GM12878 (cell line): Measurements from ENCODE around the gene LRP1B. TPM values are rescaled to one million over a fixed set of nuclear protein-coding genes. Genes with fewer than 3 reads are reported as not detected.

Experiments
- ATAC-seq: fragments of 200-7000 bp; cut with Tn5 transposase; 3 replicates; pipeline ENCODE4 v1.9.1; 2020; ENCODE audit warnings: mild to moderate bottlenecking, moderate library complexity
- BruUV-seq: library from RNA; stranded (reverse); fragments of 400-500 nt; replicated peaks from 2 replicates; lab custom pipeline; 2021; lab: Mats Ljungman, UMichigan
- CTCF ChIA-PET: fragments of 300-600 bp; sonication (Branson Sonifier 250); formaldehyde crosslinking; extraction: SDS; loops from one replicate; lab custom pipeline; 2021; ENCODE audit warnings: inconsistent platforms; lab: Yijun Ruan, JAX
- POLR2A ChIA-PET: fragments of 350-600 bp; formaldehyde crosslinking; extraction: SDS; loops from one replicate; lab custom pipeline; 2021; ENCODE audit warnings: inconsistent platforms; lab: Charles Lee
- RAD21 ChIA-PET: fragments of 300-600 bp; sonication (Branson Sonifier 250); formaldehyde crosslinking; loops from one replicate; lab custom pipeline; 2023; ENCODE audit warnings: antibody characterized with exemption; ENCODE audit not compliant: unreplicated experiment; lab: Charles Lee
- SMC1A ChIA-PET: fragments of 300-600 bp; sonication (Branson Sonifier 250); formaldehyde crosslinking; loops from one replicate; lab custom pipeline; 2023; ENCODE audit not compliant: unreplicated experiment, uncharacterized antibody; lab: Charles Lee
- DNase-seq: peaks from one replicate; pipeline ENCODE4 v3.0.0-alpha.2; 2011; ENCODE audit warnings: low read depth, low spot score
- FAIRE-seq: peaks from 3 replicates; lab custom pipeline; 2011; peaks lifted over from hg19 to GRCh38; lab: Jason Lieb, UNC
- H2AFZ ChIP-seq: 2 replicates; pipeline ENCODE4 v1.6.0; 2011; ENCODE audit warnings: low read depth, low read length, control low read depth; ENCODE audit not compliant: control insufficient read depth
- H3K27ac ChIP-seq: 2 replicates; pipeline ENCODE4 v1.5.1; 2011; ENCODE audit warnings: control low read depth; ENCODE audit not compliant: control insufficient read depth, insufficient read depth
- H3K27me3 ChIP-seq, 2 experiments: replicated peaks in 1 of 2; 2 replicates each; pipeline versions ENCODE4 v1.6.0 to v1.6.1; 2011; ENCODE audit warnings: low read length in 1 of 2; ENCODE audit not compliant: control insufficient read depth in 2 of 2, insufficient read depth in 2 of 2
- H3K36me3 ChIP-seq, 2 experiments: 2 replicates each; pipeline ENCODE4 v1.5.1; 2011; ENCODE audit warnings: low read length in 1 of 2; ENCODE audit not compliant: control insufficient read depth in 2 of 2, insufficient read depth in 2 of 2
- H3K4me1 ChIP-seq: 2 replicates; pipeline ENCODE4 v1.6.1; 2011; ENCODE audit warnings: mild to moderate bottlenecking, low read length, moderate library complexity, mixed read lengths; ENCODE audit not compliant: control insufficient read depth, insufficient read depth
- H3K4me2 ChIP-seq: 2 replicates; pipeline ENCODE4 v1.6.0; 2011; ENCODE audit warnings: control low read depth; ENCODE audit not compliant: control insufficient read depth, insufficient read depth
- H3K4me3 ChIP-seq: fragments of 200-600 bp; sonication (generic); 2 replicates; pipeline ENCODE4 v1.5.1; 2016
- H3K79me2 ChIP-seq: 2 replicates; pipeline ENCODE4 v1.6.0; 2011; ENCODE audit warnings: low read length; ENCODE audit not compliant: control insufficient read depth, insufficient read depth
- H3K9ac ChIP-seq: 2 replicates; pipeline ENCODE4 v1.8.0; 2011; ENCODE audit warnings: low read length, control low read depth, mixed read lengths; ENCODE audit not compliant: control insufficient read depth, insufficient read depth
- H3K9me3 ChIP-seq: replicated peaks from 3 replicates; pipeline ENCODE4 v1.5.1; 2011; ENCODE audit warnings: mild to moderate bottlenecking, low read length; ENCODE audit not compliant: control insufficient read depth, insufficient read depth
- H4K20me1 ChIP-seq: 2 replicates; pipeline ENCODE4 v1.6.0; 2011; ENCODE audit not compliant: control insufficient read depth, insufficient read depth
- ASH2L ChIP-seq: fragments of 300-600, 200-600 bp; sonication (generic); IDR thresholded peaks from 2 replicates; pipeline ENCODE4 v1.6.1; 2017; ENCODE audit warnings: low read depth, mild to moderate bottlenecking, borderline replicate concordance
- EGR1 ChIP-seq, 2 experiments: IDR thresholded peaks; 1 replicate in 1 of 2; 2 replicates in 1 of 2; pipeline ENCODE4 v1.6.1; 2011 to 2012; ENCODE audit warnings: low read depth in 2 of 2, low read length in 2 of 2, borderline replicate concordance in 1 of 2, mild to moderate bottlenecking in 1 of 2, moderate library complexity in 1 of 2
- FOXK2 ChIP-seq: fragments of 450-650 bp; IDR thresholded peaks from 2 replicates; pipeline ENCODE4 v1.6.1; 2017; ENCODE audit warnings: mild to moderate bottlenecking, moderate library complexity
- MAX ChIP-seq: IDR thresholded peaks from 2 replicates; pipeline ENCODE4 v1.6.1; 2012; ENCODE audit warnings: low read depth, low read length, improper control_type of control experiment
- POLR2A ChIP-seq: IDR thresholded peaks from 2 replicates; pipeline ENCODE4 v1.6.1; 2011; ENCODE audit warnings: low read depth, mild to moderate bottlenecking, low read length
- SIN3A ChIP-seq: IDR thresholded peaks from 2 replicates; pipeline ENCODE4 v1.6.1; 2012; ENCODE audit warnings: low read depth, low read length, improper control_type of control experiment
- SMC3 ChIP-seq: IDR thresholded peaks from 2 replicates; pipeline ENCODE4 v1.6.1; 2011; ENCODE audit warnings: low read length, improper control_type of control experiment, borderline replicate concordance
- SREBF2 ChIP-seq: IDR thresholded peaks from 2 replicates; pipeline ENCODE4 v1.6.1; 2012; ENCODE audit warnings: mild to moderate bottlenecking, low read length
- STAT3 ChIP-seq: IDR thresholded peaks from 2 replicates; pipeline ENCODE4 v1.6.1; 2011; ENCODE audit warnings: low read depth, low read length, improper control_type of control experiment
- WGBS: methylation state at CpG from one replicate; pipeline ENCODE4 v1.1.6; 2016; ENCODE audit warnings: low lambda C conversion rate; ENCODE audit not compliant: insufficient replicate concordance, insufficient coverage; ENCODE audit errors: missing lambda C conversion rate; 5-methylcytosine and 5-hydroxymethylcytosine counted together
- in situ Hi-C: fragments of 300-500 bp; cut with MboI; formaldehyde crosslinking; loops from 9 replicates; pipeline ENCODE4 v1.14.3; 2018; ENCODE audit warnings: mixed read lengths
- intact Hi-C: fragments of 100-400 bp; cut with micrococcal nuclease; formaldehyde crosslinking; loops from one replicate; pipeline ENCODE4 v1.14.2; 2022; ENCODE audit not compliant: unreplicated experiment
- polyA plus RNA-seq, 11 experiments: library from polyadenylated mRNA; depleted of rRNA in 4 of 11; unstranded in 6 of 11; stranded (reverse) in 5 of 11; fragments of >200 nt; fragmentation: Nextera tagmentation in 4 of 11; fragmentation: Illumina TruSeq in 1 of 11; extraction: Ambion mirVana in 4 of 11; extraction: Trizol in 1 of 11; gene quantifications; 1 replicate in 1 of 11; 2 replicates in 10 of 11; pipeline versions ENCODE4 v1.2.1 to v1.2.3, GENCODE V29; 2011 to 2016; ENCODE audit warnings: inconsistent platforms in 2 of 11, missing spikeins in 2 of 11, low read depth in 1 of 11
- total RNA-seq, 4 experiments: library from RNA; depleted of rRNA in 3 of 4; stranded (reverse); fragments of >200 nt in 3 of 4; fragmentation: Illumina TruSeq in 1 of 4; extraction: Trizol in 1 of 4; gene quantifications; 2 replicates each; pipeline versions ENCODE4 v1.2.1 to v1.2.3, GENCODE V29; 2013 to 2021
- TF ChIP-seq, protein P1 (sequence below): fragments of 450-650 bp; IDR thresholded peaks from 2 replicates; pipeline ENCODE4 v1.6.1; 2017; ENCODE audit warnings: mild to moderate bottlenecking, moderate library complexity

LRP1B gene
- total and polyA plus RNA-seq, 10 of the 15 experiments (the other 5 are each of a cell fraction or from before 2014, with no cell fraction given) = under 0.01 to 0.06 (median 0.03) TPM; not detected in 5

GRCh38 chr2:140662504-140662903, 1468.3 kb downstream of the LRP1B start:
- H3K4me2 ChIP-seq = no peak overlapping the region
- no peak for DNase-seq
- H3K27ac ChIP-seq = no peak overlapping the region
- ChIA-PET RAD21 (no interaction called here), POLR2A (no interaction called here), SMC1A (no interaction called here), CTCF (interaction anchor here (1.2 kb wide), 1 partner anchor 76 kb away, joined by 4 read pairs; no protein-coding TSS in a partner anchor)
- ATAC-seq = no peak
- no peaks in the 10 kb centered on the region for H3K36me3 ChIP-seq
- H3K9me3 ChIP-seq = no peaks in the 10 kb centered on the region
- H3K79me2 ChIP-seq = no peaks in the 10 kb centered on the region
- intact Hi-C loops = no loop called here
- H2AFZ ChIP-seq = no peak overlapping the region
- H3K4me3 ChIP-seq = no peak overlapping the region
- no peak overlapping the region for H3K9ac ChIP-seq
- no peaks in the 10 kb centered on the region for H3K4me1 ChIP-seq
- FAIRE-seq = no peak
- WGBS = 36% methylated on average over 1 of the region's 1 CpG
- H3K27me3 ChIP-seq = no peaks in the 10 kb centered on the region
- H4K20me1 ChIP-seq = no peaks in the 10 kb centered on the region
- in situ Hi-C loops = no loop called here
- BruUV-seq = no TSS peak
- TF ChIP-seq ASH2L (no peak), SMC3 (no peak), SIN3A (no peak), EGR1 (IDR thresholded peaks at IDR 0.05; ENCODE audit: borderline replicate concordance in 1 of 2, low read depth in 2 of 2, low read length in 2 of 2) (no peak), MAX (no peak), SREBF2 (no peak), STAT3 (no peak), POLR2A (no peak), FOXK2 (no peak)
- TF ChIP-seq, protein P1, sequence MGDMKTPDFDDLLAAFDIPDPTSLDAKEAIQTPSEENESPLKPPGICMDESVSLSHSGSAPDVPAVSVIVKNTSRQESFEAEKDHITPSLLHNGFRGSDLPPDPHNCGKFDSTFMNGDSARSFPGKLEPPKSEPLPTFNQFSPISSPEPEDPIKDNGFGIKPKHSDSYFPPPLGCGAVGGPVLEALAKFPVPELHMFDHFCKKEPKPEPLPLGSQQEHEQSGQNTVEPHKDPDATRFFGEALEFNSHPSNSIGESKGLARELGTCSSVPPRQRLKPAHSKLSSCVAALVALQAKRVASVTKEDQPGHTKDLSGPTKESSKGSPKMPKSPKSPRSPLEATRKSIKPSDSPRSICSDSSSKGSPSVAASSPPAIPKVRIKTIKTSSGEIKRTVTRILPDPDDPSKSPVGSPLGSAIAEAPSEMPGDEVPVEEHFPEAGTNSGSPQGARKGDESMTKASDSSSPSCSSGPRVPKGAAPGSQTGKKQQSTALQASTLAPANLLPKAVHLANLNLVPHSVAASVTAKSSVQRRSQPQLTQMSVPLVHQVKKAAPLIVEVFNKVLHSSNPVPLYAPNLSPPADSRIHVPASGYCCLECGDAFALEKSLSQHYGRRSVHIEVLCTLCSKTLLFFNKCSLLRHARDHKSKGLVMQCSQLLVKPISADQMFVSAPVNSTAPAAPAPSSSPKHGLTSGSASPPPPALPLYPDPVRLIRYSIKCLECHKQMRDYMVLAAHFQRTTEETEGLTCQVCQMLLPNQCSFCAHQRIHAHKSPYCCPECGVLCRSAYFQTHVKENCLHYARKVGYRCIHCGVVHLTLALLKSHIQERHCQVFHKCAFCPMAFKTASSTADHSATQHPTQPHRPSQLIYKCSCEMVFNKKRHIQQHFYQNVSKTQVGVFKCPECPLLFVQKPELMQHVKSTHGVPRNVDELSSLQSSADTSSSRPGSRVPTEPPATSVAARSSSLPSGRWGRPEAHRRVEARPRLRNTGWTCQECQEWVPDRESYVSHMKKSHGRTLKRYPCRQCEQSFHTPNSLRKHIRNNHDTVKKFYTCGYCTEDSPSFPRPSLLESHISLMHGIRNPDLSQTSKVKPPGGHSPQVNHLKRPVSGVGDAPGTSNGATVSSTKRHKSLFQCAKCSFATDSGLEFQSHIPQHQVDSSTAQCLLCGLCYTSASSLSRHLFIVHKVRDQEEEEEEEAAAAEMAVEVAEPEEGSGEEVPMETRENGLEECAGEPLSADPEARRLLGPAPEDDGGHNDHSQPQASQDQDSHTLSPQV = no peak
